Measurements from ENCODE around the gene HDAC2. TPM values are rescaled to one million over a fixed set of nuclear protein-coding genes. Genes with fewer than 3 reads are reported as not detected.
"Not testable (repeated sequence)": the region's sequence is repeated elsewhere in the genome, so short reads cannot be mapped to it uniquely, and the experiment has no call there.

The HDAC2 gene
- polyA plus RNA-seq, 1 donor from 2014 or later, result 307 TPM

DNA sequence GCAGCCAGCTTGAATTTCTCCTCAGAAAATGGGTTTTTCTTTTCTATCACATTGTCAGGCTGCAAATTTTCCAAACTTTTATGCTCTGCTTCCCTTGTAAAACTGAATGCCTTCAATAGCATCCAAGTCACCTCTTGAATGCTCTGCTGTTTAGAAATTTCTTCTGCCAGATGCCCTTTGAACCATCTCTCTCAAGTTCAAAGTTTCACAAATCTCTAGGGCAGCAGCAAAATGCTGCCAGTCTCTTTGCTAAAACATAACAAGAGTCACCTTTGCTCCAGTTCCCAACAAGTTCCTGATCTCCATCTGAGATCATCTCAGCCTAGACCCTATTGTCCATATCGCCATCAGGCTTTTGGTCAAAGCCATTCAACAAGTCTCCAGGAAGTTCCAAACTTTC, 60.7 kb downstream of the HDAC2 start:
- not testable (repeated sequence) for H3K36me3 ChIP-seq (ENCODE audit: insufficient read depth, low read length); H3K9ac ChIP-seq (ENCODE audit: low read length); H2AFZ ChIP-seq (ENCODE audit: low read depth, low read length); H3K27ac ChIP-seq (ENCODE audit: low read length); H3K79me2 ChIP-seq (replicated peaks; ENCODE audit: insufficient read depth, low read length); H3F3A ChIP-seq (ENCODE audit: insufficient read depth, low read length, poor library complexity, severe bottlenecking); H3K9me2 ChIP-seq (ENCODE audit: insufficient read depth, low read length); H4K20me1 ChIP-seq (ENCODE audit: insufficient read depth); H3K9me3 ChIP-seq (ENCODE audit: low read length); H3K27me3 ChIP-seq (ENCODE audit: insufficient read depth, low read depth, low read length); H3K4me3 ChIP-seq (ENCODE audit: low read length); H3K4me2 ChIP-seq (ENCODE audit: low read length)

DNA sequence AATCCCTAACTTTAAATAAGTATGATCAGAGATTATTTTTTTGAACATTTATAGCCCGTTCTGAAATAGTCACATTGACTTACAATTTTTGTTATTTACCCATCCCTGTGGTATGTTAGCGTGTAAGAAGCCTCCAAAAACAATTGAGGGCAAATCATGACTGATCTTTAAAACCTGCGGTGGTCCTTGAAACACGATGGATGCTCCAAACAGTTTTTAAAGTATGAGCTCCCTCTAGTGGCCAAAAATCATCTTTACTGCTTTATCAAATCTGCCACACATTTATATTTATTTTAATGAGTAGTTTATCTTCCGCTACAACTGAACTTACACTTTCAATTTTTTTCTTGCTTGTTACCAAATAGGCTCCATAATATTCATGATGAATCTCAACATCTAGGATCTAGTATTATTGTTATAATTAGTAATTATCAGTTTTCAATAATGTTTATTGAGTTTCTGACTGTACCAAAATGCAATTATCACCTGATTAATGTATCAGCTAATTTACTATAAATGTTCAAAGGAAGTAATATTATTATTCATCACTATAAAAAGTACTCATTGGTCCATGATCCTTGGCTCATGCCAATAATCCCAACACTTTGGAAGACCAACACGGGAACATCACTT, 61.6 kb downstream of the HDAC2 start:
- no peak overlapping the region for H3K4me2 ChIP-seq (ENCODE audit: low read length)
- H3K4me3 ChIP-seq (ENCODE audit: low read length), result no peak overlapping the region
- H4K20me1 ChIP-seq (ENCODE audit: insufficient read depth), result no peaks in the 10 kb centered on the region
- H3K9me2 ChIP-seq (ENCODE audit: insufficient read depth, low read length), result no peaks in the 10 kb centered on the region
- H3K9me3 ChIP-seq (ENCODE audit: low read length), result no peaks in the 10 kb centered on the region
- H3K79me2 ChIP-seq (replicated peaks; ENCODE audit: insufficient read depth, low read length), result no peaks in the 10 kb centered on the region
- H2AFZ ChIP-seq (ENCODE audit: low read depth, low read length), result no peak overlapping the region
- no peaks in the 10 kb centered on the region for H3K27me3 ChIP-seq (ENCODE audit: insufficient read depth, low read depth, low read length)
- H3K27ac ChIP-seq (ENCODE audit: low read length), result no peak overlapping the region
- H3F3A ChIP-seq (ENCODE audit: insufficient read depth, low read length, poor library complexity, severe bottlenecking), result no peaks in the 10 kb centered on the region
- TF ChIP-seq EP300 (conservative IDR thresholded peaks at IDR 0.05; ENCODE audit: poor library complexity, severe bottlenecking), result no peak
- peak; percentile 88 for TF ChIP-seq RAD21 (conservative IDR thresholded peaks at IDR 0.05)
- TF ChIP-seq, protein P1, sequence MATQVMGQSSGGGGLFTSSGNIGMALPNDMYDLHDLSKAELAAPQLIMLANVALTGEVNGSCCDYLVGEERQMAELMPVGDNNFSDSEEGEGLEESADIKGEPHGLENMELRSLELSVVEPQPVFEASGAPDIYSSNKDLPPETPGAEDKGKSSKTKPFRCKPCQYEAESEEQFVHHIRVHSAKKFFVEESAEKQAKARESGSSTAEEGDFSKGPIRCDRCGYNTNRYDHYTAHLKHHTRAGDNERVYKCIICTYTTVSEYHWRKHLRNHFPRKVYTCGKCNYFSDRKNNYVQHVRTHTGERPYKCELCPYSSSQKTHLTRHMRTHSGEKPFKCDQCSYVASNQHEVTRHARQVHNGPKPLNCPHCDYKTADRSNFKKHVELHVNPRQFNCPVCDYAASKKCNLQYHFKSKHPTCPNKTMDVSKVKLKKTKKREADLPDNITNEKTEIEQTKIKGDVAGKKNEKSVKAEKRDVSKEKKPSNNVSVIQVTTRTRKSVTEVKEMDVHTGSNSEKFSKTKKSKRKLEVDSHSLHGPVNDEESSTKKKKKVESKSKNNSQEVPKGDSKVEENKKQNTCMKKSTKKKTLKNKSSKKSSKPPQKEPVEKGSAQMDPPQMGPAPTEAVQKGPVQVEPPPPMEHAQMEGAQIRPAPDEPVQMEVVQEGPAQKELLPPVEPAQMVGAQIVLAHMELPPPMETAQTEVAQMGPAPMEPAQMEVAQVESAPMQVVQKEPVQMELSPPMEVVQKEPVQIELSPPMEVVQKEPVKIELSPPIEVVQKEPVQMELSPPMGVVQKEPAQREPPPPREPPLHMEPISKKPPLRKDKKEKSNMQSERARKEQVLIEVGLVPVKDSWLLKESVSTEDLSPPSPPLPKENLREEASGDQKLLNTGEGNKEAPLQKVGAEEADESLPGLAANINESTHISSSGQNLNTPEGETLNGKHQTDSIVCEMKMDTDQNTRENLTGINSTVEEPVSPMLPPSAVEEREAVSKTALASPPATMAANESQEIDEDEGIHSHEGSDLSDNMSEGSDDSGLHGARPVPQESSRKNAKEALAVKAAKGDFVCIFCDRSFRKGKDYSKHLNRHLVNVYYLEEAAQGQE (IDR thresholded peaks at IDR 0.05; ENCODE audit: borderline replicate concordance), result no peak
- TF ChIP-seq SMC3 (conservative IDR thresholded peaks at IDR 0.05; ENCODE audit: poor library complexity), result peak; percentile 88
- TF ChIP-seq, protein P2, sequence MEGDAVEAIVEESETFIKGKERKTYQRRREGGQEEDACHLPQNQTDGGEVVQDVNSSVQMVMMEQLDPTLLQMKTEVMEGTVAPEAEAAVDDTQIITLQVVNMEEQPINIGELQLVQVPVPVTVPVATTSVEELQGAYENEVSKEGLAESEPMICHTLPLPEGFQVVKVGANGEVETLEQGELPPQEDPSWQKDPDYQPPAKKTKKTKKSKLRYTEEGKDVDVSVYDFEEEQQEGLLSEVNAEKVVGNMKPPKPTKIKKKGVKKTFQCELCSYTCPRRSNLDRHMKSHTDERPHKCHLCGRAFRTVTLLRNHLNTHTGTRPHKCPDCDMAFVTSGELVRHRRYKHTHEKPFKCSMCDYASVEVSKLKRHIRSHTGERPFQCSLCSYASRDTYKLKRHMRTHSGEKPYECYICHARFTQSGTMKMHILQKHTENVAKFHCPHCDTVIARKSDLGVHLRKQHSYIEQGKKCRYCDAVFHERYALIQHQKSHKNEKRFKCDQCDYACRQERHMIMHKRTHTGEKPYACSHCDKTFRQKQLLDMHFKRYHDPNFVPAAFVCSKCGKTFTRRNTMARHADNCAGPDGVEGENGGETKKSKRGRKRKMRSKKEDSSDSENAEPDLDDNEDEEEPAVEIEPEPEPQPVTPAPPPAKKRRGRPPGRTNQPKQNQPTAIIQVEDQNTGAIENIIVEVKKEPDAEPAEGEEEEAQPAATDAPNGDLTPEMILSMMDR (IDR thresholded peaks at IDR 0.05; ENCODE audit: poor library complexity, severe bottlenecking), result peak; percentile 84
- no peaks in the 10 kb centered on the region for H3K36me3 ChIP-seq (ENCODE audit: insufficient read depth, low read length)
- no peak overlapping the region for H3K9ac ChIP-seq (ENCODE audit: low read length)

DNA sequence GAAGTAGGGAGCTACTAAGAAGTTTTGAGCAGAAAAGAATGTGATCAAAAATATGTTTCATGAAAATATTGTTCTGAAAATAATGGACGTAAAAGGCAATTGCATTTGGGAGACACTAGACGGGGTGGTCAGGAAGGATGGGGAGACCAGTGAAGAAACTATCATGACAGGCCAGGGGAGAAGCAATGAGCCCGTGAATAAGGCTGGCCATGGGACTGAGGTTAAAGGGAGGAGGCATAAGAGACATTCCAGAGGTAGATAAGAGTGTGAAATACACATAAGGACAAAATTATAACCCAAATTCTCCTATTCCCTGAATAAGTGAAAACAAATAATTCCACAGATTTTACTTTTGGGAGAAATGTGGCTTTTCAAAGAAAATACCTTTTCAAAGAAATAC, 62.1 kb downstream of the HDAC2 start:
- no peaks in the 10 kb centered on the region for H3F3A ChIP-seq (ENCODE audit: insufficient read depth, low read length, poor library complexity, severe bottlenecking)
- no peaks in the 10 kb centered on the region for H3K27me3 ChIP-seq (ENCODE audit: insufficient read depth, low read depth, low read length)
- no peaks in the 10 kb centered on the region for H4K20me1 ChIP-seq (ENCODE audit: insufficient read depth)
- H3K79me2 ChIP-seq (replicated peaks; ENCODE audit: insufficient read depth, low read length), result no peaks in the 10 kb centered on the region
- no peak overlapping the region for H3K4me2 ChIP-seq (ENCODE audit: low read length)
- peaks cover 4% of the 10 kb centered on the region for H3K9me3 ChIP-seq (ENCODE audit: low read length)
- H3K36me3 ChIP-seq (ENCODE audit: insufficient read depth, low read length), result no peaks in the 10 kb centered on the region
- no peak overlapping the region for H3K4me3 ChIP-seq (ENCODE audit: low read length)
- TF ChIP-seq TAF1 (IDR thresholded peaks at IDR 0.05; ENCODE audit: low read depth), result no peak
- no peak for TF ChIP-seq RAD21 (conservative IDR thresholded peaks at IDR 0.05)
- no peak for TF ChIP-seq EZH2 (IDR thresholded peaks at IDR 0.05; ENCODE audit: borderline replicate concordance, insufficient read depth, low read length, poor library complexity, severe bottlenecking)
- no peak for TF ChIP-seq POLR2AphosphoS5 (IDR thresholded peaks at IDR 0.05)
- TF ChIP-seq, protein P1 (IDR thresholded peaks at IDR 0.05; ENCODE audit: borderline replicate concordance), result no peak
- TF ChIP-seq, protein P2 (IDR thresholded peaks at IDR 0.05; ENCODE audit: poor library complexity, severe bottlenecking), result no peak
- TF ChIP-seq EP300 (conservative IDR thresholded peaks at IDR 0.05; ENCODE audit: poor library complexity, severe bottlenecking), result no peak
- no peak for TF ChIP-seq MXI1 (conservative IDR thresholded peaks at IDR 0.05; ENCODE audit: poor library complexity, severe bottlenecking)
- no peak for TF ChIP-seq SMC3 (conservative IDR thresholded peaks at IDR 0.05; ENCODE audit: poor library complexity)
- no peaks in the 10 kb centered on the region for H3K9me2 ChIP-seq (ENCODE audit: insufficient read depth, low read length)
- no peak overlapping the region for H3K27ac ChIP-seq (ENCODE audit: low read length)
- H3K9ac ChIP-seq (ENCODE audit: low read length), result no peak overlapping the region
- no peak overlapping the region for H2AFZ ChIP-seq (ENCODE audit: low read depth, low read length)
